ENCODE measurements around the gene ELOVL7.
"Not testable (repeated sequence)": the region's sequence is repeated elsewhere in the genome, so short reads cannot be mapped to it uniquely, and the experiment has no call there.

Gene ELOVL7

GRCh38 chr5:60829490-60830266, 14.4 kb downstream of the ELOVL7 start:
- no peak for DNase-seq

- no peak for DNase-seq
Observed at GRCh38 chr5:60827201-60827600, 16.9 kb downstream of the ELOVL7 start.

GRCh38 chr5:60826653-60827052, 17.4 kb downstream of the ELOVL7 start:
- DNase-seq = no peak

- no peak for DNase-seq
Observed at GRCh38 chr5:60823574-60823973, 20.5 kb downstream of the ELOVL7 start.

GRCh38 chr5:60822285-60822556, 21.8 kb downstream of the ELOVL7 start:
- DNase-seq = no peak

- no peak for DNase-seq
Observed at GRCh38 chr5:60821488-60822284, 22.4 kb downstream of the ELOVL7 start.

GRCh38 chr5:60820593-60821487, 23.2 kb downstream of the ELOVL7 start:
- no peak for DNase-seq

GRCh38 chr5:60816138-60816537, 27.9 kb downstream of the ELOVL7 start:
- DNase-seq = not testable (repeated sequence)

GRCh38 chr5:60814498-60814897, 29.6 kb downstream of the ELOVL7 start:
- no peak for DNase-seq

- DNase-seq = no peak
Observed at GRCh38 chr5:60812426-60812825, 31.6 kb downstream of the ELOVL7 start.

GRCh38 chr5:60811105-60811504, 33.0 kb downstream of the ELOVL7 start:
- no peak for DNase-seq

GRCh38 chr5:60810438-60811085, 33.5 kb downstream of the ELOVL7 start:
- DNase-seq = no peak

GRCh38 chr5:60809891-60810425, 34.1 kb downstream of the ELOVL7 start:
- DNase-seq = no peak

- DNase-seq = no peak
Observed at GRCh38 chr5:60806591-60807243, 37.4 kb downstream of the ELOVL7 start.

- DNase-seq = no peak
Observed at GRCh38 chr5:60805463-60805862, 38.6 kb downstream of the ELOVL7 start.

GRCh38 chr5:60803712-60804111, 40.4 kb downstream of the ELOVL7 start:
- DNase-seq = no peak

- no peak for DNase-seq
Observed at GRCh38 chr5:60802986-60803385, 41.1 kb downstream of the ELOVL7 start.

GRCh38 chr5:60802226-60802625, 41.8 kb downstream of the ELOVL7 start:
- no peak for DNase-seq

- DNase-seq = no peak
Observed at GRCh38 chr5:60797482-60798153, 46.5 kb downstream of the ELOVL7 start.

GRCh38 chr5:60795424-60795950, 48.6 kb downstream of the ELOVL7 start:
- not testable (repeated sequence) for DNase-seq

- no peak for DNase-seq
Observed at GRCh38 chr5:60794691-60795090, 49.4 kb downstream of the ELOVL7 start.
